Measurements from ENCODE around the gene LRMDA. TPM values are rescaled to one million over a fixed set of nuclear protein-coding genes. Genes with fewer than 3 reads are reported as not detected.

The LRMDA gene
- polyA plus RNA-seq, 1 donor (not counting 4 experiments of a cell fraction or from before 2014, with no cell fraction given): not detected

GRCh38 chr10:76230921-76231285 is 799.5 kb downstream of the LRMDA start:
- no peaks in the 10 kb centered on the region for H3K79me2 ChIP-seq (ENCODE audit: control insufficient read depth, insufficient read depth, low read length)
- H4K20me1 ChIP-seq (ENCODE audit: control insufficient read depth, extremely low read depth, insufficient read depth, low read length): no peaks in the 10 kb centered on the region
- H3K9me3 ChIP-seq (ENCODE audit: control insufficient read depth, low read depth, low read length): no peaks in the 10 kb centered on the region
- H3K4me2 ChIP-seq (ENCODE audit: control insufficient read depth, extremely low read depth, insufficient read depth, low read depth, low read length): no peak overlapping the region
- no peak overlapping the region for H2AFZ ChIP-seq (ENCODE audit: control insufficient read depth, low read length)
- no peak overlapping the region for H3K4me3 ChIP-seq (ENCODE audit: control insufficient read depth in 2 of 3, extremely low read depth in 1 of 3, insufficient read depth in 2 of 3, low read depth in 1 of 3, low read length in 3 of 3)
- no peaks in the 10 kb centered on the region for H3K9me1 ChIP-seq (ENCODE audit: control insufficient read depth, extremely low read depth, insufficient read depth, low read length)
- TF ChIP-seq EZH2 (IDR thresholded peaks at IDR 0.05; ENCODE audit: low read length) (no peak), CTCF (optimal IDR thresholded peaks at IDR 0.05 in 1 of 3, IDR thresholded peaks at IDR 0.05 in 1 of 3, conservative IDR thresholded peaks at IDR 0.05 in 1 of 3; ENCODE audit: extremely low read depth in 1 of 3, insufficient read depth in 2 of 3, low read length in 3 of 3) (no peak)
- no peaks in the 10 kb centered on the region for H3K36me3 ChIP-seq (ENCODE audit: control insufficient read depth in 2 of 2, extremely low read depth in 1 of 2, insufficient read depth in 2 of 2, low read length in 2 of 2)
- no peak for FAIRE-seq
- no peak overlapping the region for H3K9ac ChIP-seq (ENCODE audit: control insufficient read depth, extremely low read depth, insufficient read depth, low read length)
- no peaks in the 10 kb centered on the region for H3K4me1 ChIP-seq (ENCODE audit: control insufficient read depth, extremely low read depth, insufficient read depth, low read length)
- H3K27ac ChIP-seq (ENCODE audit: control insufficient read depth, insufficient read depth, low read length): no peak overlapping the region
- dilution Hi-C loops (cut with MboI; ENCODE audit: extremely low pct_ligation_motif_present, low sequenced_read_pairs): no loop called here
- DNase-seq (ENCODE audit: low read depth, low spot score): no peak
- H3K27me3 ChIP-seq (ENCODE audit: control insufficient read depth, extremely low read depth, insufficient read depth, low read length): no peaks in the 10 kb centered on the region

- no peak for TF ChIP-seq EZH2 (IDR thresholded peaks at IDR 0.05; ENCODE audit: low read length)
- TF ChIP-seq CTCF (optimal IDR thresholded peaks at IDR 0.05 in 1 of 3, IDR thresholded peaks at IDR 0.05 in 1 of 3, conservative IDR thresholded peaks at IDR 0.05 in 1 of 3; ENCODE audit: extremely low read depth in 1 of 3, insufficient read depth in 2 of 3, low read length in 3 of 3): no peak
- H3K27me3 ChIP-seq (ENCODE audit: control insufficient read depth, extremely low read depth, insufficient read depth, low read length): no peaks in the 10 kb centered on the region
- H3K9me1 ChIP-seq (ENCODE audit: control insufficient read depth, extremely low read depth, insufficient read depth, low read length): no peaks in the 10 kb centered on the region
- H3K9ac ChIP-seq (ENCODE audit: control insufficient read depth, extremely low read depth, insufficient read depth, low read length): no peak overlapping the region
- no peak overlapping the region for H2AFZ ChIP-seq (ENCODE audit: control insufficient read depth, low read length)
- H3K4me2 ChIP-seq (ENCODE audit: control insufficient read depth, extremely low read depth, insufficient read depth, low read depth, low read length): no peak overlapping the region
- FAIRE-seq (no peak), DNase-seq (ENCODE audit: low read depth, low spot score) (no peak)
- H3K36me3 ChIP-seq (ENCODE audit: control insufficient read depth in 2 of 2, extremely low read depth in 1 of 2, insufficient read depth in 2 of 2, low read length in 2 of 2): no peaks in the 10 kb centered on the region
- H3K4me3 ChIP-seq (ENCODE audit: control insufficient read depth in 2 of 3, extremely low read depth in 1 of 3, insufficient read depth in 2 of 3, low read depth in 1 of 3, low read length in 3 of 3): no peak overlapping the region
- no peaks in the 10 kb centered on the region for H3K4me1 ChIP-seq (ENCODE audit: control insufficient read depth, extremely low read depth, insufficient read depth, low read length)
- H3K27ac ChIP-seq (ENCODE audit: control insufficient read depth, insufficient read depth, low read length): no peak overlapping the region
- H3K79me2 ChIP-seq (ENCODE audit: control insufficient read depth, insufficient read depth, low read length): no peaks in the 10 kb centered on the region
- H3K9me3 ChIP-seq (ENCODE audit: control insufficient read depth, low read depth, low read length): no peaks in the 10 kb centered on the region
- H4K20me1 ChIP-seq (ENCODE audit: control insufficient read depth, extremely low read depth, insufficient read depth, low read length): no peaks in the 10 kb centered on the region
- dilution Hi-C loops (cut with MboI; ENCODE audit: extremely low pct_ligation_motif_present, low sequenced_read_pairs): no loop called here
These were observed 800.0 kb downstream of the LRMDA start for GRCh38 chr10:76231286-76231934.

All from keratinocyte (primary cell).